GM04504 (cell line): ENCODE results near the gene POMT1.
A peak's percentile ranks its signal among the peaks of the same experiment; 100 is the strongest.
"Not testable (repeated sequence)": the region's sequence is repeated elsewhere in the genome, so short reads cannot be mapped to it uniquely, and the experiment has no call there.

Experiments used
- DNase-seq: peaks from one replicate; pipeline ENCODE4 v3.0.0-alpha.2; 2012; ENCODE audit warnings: low read depth

Gene POMT1

DNA sequence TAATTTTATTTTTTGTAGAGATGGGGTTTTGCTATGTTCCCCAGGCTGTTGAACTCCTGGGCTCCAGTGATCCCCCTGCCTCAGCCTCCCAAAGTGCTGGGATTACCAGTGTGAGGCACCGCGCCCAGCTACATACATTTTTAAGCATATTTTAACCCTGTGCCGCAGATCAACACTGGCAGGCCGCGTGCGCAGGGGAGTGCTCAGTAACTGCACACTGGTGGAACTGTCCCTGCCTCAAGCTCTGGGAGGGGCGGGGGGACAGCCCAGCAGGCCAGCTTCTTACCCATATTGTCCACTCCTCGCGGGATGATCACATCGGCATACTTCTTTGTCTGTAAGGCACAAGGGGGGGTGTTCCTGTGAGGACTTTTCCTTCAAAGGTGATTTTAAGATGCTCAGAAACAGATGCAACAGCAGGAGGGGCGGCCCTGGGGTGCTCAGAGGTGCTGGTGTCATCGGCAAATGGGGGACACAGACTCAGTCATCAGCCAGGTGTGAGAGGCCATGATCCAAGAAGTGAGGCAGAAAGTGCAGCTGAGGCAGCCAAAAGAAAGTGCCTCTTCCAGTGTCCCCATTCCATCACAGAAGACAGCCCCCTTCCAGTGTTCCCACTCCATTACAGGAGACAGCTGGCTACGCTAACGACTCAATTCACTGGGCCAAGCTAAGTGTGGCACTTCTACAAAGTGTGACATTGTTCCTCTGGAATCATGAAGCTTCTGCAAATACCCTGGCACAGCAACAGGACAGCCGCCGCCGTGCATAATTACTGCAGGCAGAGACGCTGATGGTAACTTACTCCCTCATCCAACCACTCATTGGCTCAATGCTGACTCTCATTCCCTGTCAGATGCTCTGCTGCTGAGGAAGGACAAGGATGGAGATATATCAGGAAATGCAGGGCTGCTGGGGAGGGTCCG is 23.2 kb downstream of the POMT1 start:
- DNase-seq = no peak

DNA sequence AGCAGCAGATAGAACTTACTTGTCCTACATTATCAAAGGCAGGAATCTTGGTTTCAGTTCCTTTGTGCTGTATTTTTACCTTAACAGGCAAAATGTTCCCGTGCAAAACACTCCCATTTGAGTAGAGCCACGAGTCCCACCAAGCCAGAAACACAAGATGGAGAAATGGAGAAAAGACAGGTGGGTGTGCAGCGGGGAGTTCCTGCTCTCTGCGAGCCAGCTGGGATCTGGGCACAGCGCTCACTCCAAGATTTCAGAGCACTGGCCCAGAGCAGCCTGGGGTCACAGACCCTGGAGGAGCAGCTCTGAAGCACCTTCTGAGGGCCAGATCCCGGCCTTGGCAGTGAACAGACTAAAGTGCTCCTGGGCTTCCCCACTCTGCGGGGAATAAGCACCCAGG is 25.5 kb downstream of the POMT1 start:
- DNase-seq = no peak

DNA sequence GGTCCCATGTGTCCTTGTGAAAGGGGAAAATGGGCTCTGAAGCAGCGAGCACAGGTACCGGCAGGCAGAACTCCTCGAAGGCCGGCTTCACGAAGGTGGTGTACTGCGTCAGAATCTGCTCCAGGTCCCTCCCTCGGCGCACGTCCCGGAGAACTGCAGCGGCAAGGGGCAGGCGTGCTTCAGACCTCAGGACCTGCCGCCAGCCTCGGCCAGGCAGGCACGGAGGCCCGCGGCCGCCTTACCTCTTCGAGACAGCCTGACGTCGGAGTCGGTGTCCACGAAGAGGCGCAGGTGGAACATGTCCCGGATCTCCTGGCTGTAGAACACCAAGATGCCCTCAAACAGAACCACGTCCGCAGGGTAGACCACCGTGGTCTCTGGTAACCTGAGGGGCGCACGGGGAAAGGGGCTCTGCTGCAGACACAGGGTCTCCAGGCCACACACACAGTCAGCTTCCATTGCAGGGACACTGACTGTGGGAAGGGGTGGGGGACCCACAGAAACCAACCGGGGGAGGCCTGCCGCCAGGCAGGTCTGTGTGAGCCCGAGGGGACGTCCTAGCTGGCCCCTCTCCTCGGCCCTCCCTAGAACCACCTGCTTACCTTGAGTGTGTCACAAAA is 26.3 kb downstream of the POMT1 start:
- DNase-seq = no peak

DNA sequence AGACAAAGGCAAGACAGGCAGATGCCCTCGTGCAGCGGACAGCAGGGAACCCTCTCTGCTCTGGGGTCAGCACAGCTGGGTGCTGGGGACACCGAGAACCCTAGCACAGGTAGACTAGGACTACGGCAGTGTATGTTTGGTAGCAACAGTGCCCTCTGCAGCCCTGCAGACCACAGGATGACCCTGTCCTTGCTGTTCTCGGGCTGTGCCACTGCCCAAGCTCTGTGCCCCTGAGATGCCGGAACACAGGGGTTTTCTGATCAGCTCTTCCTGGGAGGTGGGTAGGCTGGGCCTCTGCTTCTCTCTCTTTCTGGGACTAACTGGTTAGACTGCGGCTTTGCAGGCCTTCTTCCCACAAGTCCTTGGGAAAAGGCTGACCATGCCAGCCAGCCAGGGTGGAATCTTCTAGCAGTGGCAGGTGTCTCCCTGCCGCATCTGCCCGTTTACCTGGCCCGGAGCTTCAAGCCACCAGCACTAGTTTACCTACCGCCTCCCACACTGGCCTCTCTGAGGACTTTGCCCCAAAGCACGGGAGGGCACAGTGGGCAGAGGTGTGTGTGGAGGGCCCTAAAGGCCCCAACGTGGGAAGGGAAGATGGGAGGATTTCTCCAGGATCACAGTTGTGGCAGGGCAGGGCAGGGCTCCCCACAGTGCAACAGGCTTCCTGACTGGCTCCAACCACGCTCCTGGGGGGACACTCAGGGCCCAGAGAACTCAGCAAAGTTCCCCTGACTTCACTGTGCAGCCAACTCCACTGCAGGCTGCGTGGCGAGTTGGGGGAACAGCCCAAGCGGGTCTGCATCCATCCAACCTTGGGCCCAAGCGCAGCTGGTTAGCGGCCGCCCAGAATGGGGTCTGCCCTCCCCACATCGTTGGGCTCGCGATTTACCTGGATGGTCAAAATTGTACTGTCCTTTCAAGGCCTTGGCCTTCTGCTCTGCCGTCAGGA is 27.2 kb downstream of the POMT1 start:
- DNase-seq = no peak

GRCh38 chr9:131530546-131530919 is 27.8 kb downstream of the POMT1 start:
- peak; percentile 10 for DNase-seq

DNA sequence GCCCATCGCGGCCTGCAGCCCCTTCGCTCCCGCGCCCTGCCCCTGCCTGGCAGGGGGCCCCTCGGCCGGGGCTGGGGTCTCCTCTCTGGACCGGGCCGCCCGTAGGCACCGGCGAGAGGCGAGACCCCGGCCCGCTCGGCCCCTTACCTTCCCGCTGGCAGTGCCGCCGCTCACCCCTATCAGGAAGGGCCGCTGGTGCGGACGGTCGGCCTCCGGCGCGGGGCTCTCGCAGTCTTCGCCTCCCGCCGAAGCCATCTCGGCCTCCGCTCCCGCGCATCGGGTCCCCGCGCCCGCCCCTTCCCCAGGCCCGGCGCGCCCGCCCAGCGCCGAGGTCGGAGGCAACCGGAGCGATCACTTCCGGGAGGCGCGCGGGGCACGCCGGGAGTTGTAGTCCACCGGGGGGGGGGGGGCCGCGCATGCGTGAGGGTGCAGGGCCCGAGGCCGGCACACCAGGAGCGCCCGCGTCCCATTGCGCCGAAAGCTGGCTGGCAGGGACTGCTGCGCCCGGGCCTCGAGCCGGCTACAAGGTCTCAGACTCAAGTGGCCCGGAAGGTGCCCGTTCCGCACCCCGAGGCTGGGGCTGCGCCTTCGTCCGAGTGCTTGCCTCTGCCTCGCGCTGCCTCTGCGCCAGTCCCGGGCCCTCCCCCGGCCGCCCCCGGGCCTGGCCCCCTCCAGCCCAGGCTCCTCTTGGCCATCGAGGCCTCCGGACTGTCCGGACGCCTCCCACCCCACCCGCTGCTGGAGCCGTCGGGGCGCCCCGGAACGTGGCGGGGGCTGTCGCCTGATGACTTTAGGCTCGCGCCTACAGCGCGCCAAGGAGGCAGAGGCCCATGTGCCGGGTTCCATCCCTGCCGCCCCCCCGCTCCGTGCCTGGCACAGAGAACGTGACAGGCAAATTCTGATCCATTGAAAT is 28.5 kb downstream of the POMT1 start, which contains the start of gene UCK1:
TSS of gene UCK1 (minus strand) at position 344 of the 913 bp plus-strand sequence. CDS start at position 255, 89 bp downstream.
- peak; percentile 50 for DNase-seq

- DNase-seq = no peak
These were observed 32.1 kb downstream of the POMT1 start for GRCh38 chr9:131534721-131535237.

- DNase-seq = no peak
These were observed 35.2 kb downstream of the POMT1 start for GRCh38 chr9:131537946-131538345.

DNA sequence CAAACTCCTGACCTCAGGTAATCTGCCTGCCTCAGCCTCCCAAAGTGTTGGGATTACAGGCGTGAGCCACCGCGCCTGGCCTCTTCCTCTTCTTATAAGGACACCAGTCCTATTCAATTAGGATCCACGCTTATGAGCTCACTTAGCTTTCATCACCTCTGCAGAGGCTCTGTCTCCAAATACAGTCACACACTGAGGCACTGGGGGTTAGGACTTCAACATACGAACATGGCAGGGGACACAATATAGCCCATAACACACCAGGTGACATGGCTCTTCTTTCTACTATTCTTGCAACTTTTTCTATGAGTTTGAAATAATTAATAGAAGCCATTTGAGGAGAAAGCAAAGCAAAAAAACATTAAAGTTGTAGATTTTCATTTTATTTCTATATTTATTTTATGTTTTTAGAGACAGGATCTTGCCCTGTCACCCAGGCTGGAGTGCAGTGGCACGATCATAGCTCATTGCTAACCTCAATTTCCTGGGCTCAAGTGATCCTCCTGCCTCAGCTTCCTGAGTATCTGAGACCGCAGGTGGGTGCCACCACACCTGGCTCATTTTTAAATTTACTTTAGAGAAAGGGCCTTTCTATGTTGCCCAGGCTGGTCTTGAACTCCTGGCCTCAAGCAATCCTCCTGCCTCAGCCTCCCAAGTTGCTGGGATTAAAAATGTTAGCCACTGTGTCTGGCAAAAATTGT is 36.7 kb downstream of the POMT1 start:
- no peak for DNase-seq

DNA sequence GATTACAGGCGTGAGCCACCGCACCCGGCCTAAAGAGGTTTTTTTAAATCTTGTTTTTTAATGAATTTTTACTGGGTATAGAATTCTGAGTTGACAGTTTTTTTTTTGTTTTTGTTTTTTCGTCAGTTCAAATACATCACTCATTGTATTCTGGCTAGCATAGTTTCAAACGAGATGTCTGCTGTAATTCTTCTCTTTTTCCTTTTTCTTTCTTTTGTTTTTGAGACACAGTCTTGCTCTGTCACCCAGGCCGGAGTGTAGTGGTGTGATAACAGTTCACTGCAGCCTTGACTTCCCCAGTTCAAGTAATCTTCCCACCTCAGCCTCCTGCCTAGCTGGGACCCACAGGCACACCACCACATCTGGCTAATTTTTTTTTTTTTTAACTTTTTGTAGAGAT is 40.4 kb downstream of the POMT1 start:
- DNase-seq = no peak

- no peak for DNase-seq
These were observed 42.5 kb downstream of the POMT1 start, which contains the start of gene PRRT1B for GRCh38 chr9:131545003-131545785. TSS of gene PRRT1B (plus strand) at chr9:131545523. CDS start at chr9:131545616, 93 bp downstream.

DNA sequence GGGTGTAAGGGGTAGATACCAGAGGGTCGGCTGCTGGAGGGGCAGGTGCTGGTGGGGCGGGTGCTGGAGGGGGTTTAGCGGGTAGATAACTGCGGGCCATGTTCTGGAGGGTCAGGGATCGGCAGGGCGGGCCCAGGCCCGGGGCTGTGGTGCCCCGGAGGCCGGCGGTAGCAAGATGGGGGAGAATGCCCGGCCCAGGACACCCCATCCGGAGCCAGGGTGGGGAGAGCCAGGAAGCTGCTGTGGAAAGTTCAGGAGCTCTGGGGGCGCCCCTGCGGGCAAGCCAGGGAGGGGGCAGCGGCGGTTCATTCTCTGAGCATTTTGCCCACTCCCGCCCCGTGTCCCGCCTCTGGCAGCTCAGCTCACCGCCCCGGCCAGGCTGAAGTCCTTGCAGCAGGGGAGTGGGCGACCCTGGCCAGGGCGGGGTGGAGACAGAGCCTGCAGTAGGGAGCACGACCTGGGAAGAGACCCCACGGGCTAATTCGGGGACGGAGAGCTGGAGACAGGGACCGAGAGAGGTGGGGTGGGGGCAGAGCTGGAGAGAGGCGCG is 43.1 kb downstream of the POMT1 start:
- DNase-seq = no peak

DNA sequence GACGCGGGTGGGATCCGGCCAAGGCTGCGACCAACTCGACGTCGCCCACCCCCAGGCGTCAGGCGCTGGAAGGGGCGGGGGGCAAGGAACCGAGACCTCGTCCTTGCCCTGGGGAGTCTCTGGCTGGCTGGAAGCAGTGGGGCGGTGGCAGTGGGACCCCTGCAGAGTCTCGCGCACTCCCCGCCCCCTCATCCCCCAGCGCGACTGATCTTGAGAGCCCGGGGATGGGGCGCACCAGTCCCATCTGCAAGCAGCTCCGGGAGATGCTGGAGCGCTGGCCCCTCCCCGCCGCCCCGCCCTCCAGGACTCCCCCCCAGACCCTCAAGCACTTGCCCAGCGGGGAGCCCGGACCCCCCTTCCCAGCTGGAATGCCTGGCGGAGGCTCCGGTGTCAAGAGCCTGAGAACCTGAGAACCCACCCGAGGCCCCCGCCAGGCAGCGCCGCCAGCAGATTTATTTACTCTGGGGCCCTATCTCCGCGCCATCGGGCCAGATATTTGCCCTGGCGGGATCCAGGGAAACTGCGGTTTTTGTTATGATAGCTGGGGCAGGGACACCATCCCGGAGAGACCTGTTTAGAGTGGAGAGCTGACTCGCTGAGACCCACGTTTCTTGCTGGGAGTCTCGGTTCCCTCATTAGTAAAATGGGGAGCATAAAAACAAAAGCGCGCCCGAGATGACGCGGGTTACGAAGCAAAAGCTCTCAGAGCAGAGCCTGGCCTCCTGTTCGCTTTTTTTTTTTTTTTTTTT is 43.8 kb downstream of the POMT1 start:
- DNase-seq = no peak

DNA sequence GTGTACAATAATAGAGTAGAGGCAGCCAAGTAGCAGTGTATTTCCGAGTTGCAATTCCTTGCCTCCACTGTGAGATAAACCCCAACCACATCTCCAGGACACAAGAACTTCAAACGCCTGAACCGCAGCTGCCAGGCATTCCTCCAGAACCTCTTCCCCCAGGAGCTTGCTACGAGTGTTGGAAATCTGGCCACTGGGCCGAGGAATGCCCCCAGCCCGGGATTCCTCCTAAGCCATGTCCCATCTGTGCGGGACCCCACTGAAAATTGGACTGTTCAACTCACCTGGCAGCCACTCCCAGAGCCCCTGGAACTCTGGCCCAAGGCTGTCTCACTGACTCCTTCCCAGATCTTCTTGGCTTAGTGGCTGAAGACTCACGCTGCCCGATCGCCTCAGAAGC is 46.5 kb downstream of the POMT1 start:
- not testable (repeated sequence) for DNase-seq

- not testable (repeated sequence) for DNase-seq
These were observed 47.7 kb downstream of the POMT1 start for GRCh38 chr9:131550465-131550864.

- no peak for DNase-seq
These were observed 49.3 kb downstream of the POMT1 start for GRCh38 chr9:131552030-131552429.

GRCh38 chr9:131554087-131554842 is 51.5 kb downstream of the POMT1 start:
- DNase-seq = no peak
